H9 (cell line): ENCODE measurements around the gene CNTF. TPM values are rescaled to one million over a fixed set of nuclear protein-coding genes. Genes with fewer than 3 reads are reported as not detected.

Experiments
- DNase-seq: peaks from one replicate; pipeline ENCODE4 v3.0.0-alpha.2; 2017
- H2AFZ ChIP-seq: one replicate; pipeline ENCODE4 v1.6.1; 2013; ENCODE audit warnings: mild to moderate bottlenecking, low read length, control low read depth, moderate library complexity
- H2AK5ac ChIP-seq: 2 replicates; pipeline ENCODE4 v1.6.1; 2013; ENCODE audit warnings: low read length, control low read depth, mixed read lengths; ENCODE audit not compliant: insufficient read length
- H2BK120ac ChIP-seq: one replicate; pipeline ENCODE4 v1.6.1; 2013; ENCODE audit warnings: low read depth, mild to moderate bottlenecking, low read length, control low read depth, inconsistent platforms; ENCODE audit not compliant: poor library complexity, severe bottlenecking
- H2BK12ac ChIP-seq: 2 replicates; pipeline ENCODE4 v1.6.1; 2013; ENCODE audit warnings: low read length, control low read depth, mixed read lengths, low read depth; ENCODE audit not compliant: insufficient read length
- H2BK15ac ChIP-seq: 2 replicates; pipeline ENCODE4 v1.6.1; 2013; ENCODE audit warnings: low read depth, low read length, control low read depth
- H2BK20ac ChIP-seq: one replicate; pipeline ENCODE4 v1.6.1; 2013; ENCODE audit warnings: low read depth, mild to moderate bottlenecking, low read length, control low read depth, inconsistent platforms; ENCODE audit not compliant: poor library complexity, severe bottlenecking
- H2BK5ac ChIP-seq: 2 replicates; pipeline ENCODE4 v1.6.1; 2013; ENCODE audit warnings: low read length, control low read depth, mixed read lengths; ENCODE audit not compliant: insufficient read length
- H3K14ac ChIP-seq: 2 replicates; pipeline ENCODE4 v1.6.1; 2013; ENCODE audit warnings: low read length, control low read depth; ENCODE audit not compliant: insufficient read depth
- H3K18ac ChIP-seq: 2 replicates; pipeline ENCODE4 v1.6.1; 2013; ENCODE audit warnings: low read depth, mild to moderate bottlenecking, mixed read lengths, low read length, control low read depth; ENCODE audit not compliant: insufficient read length
- H3K23ac ChIP-seq: 2 replicates; pipeline ENCODE4 v1.6.1; 2013; ENCODE audit warnings: low read length, control low read depth, mixed read lengths, low read depth; ENCODE audit not compliant: insufficient read length
- H3K23me2 ChIP-seq: 2 replicates; pipeline ENCODE4 v1.6.1; 2013; ENCODE audit warnings: low read depth, mild to moderate bottlenecking, mixed read lengths, low read length, control low read depth; ENCODE audit not compliant: insufficient read length, poor library complexity, severe bottlenecking
- H3K27ac ChIP-seq: 2 replicates; pipeline ENCODE4 v1.5.1; 2013; ENCODE audit warnings: low read length, control low read depth, mixed read lengths, low read depth; ENCODE audit not compliant: insufficient read length
- H3K27me3 ChIP-seq: 2 replicates; pipeline ENCODE4 v1.6.1; 2013; ENCODE audit warnings: low read length, control low read depth, inconsistent platforms; ENCODE audit not compliant: insufficient read depth
- H3K4ac ChIP-seq: 2 replicates; pipeline ENCODE4 v1.6.1; 2013; ENCODE audit warnings: low read depth, mild to moderate bottlenecking, control low read depth, inconsistent platforms, low read length, moderate library complexity
- H3K4me1 ChIP-seq: 2 replicates; pipeline ENCODE4 v1.6.1; 2013; ENCODE audit warnings: low read length, control low read depth, inconsistent platforms; ENCODE audit not compliant: insufficient read depth
- H3K4me2 ChIP-seq: 2 replicates; pipeline ENCODE4 v1.6.1; 2013; ENCODE audit warnings: low read length, control low read depth, mixed read lengths; ENCODE audit not compliant: insufficient read length, insufficient read depth
- H3K56ac ChIP-seq: 2 replicates; pipeline ENCODE4 v1.6.1; 2013; ENCODE audit warnings: low read depth, mild to moderate bottlenecking, mixed read lengths, low read length, control low read depth; ENCODE audit not compliant: insufficient read length
- H3K79me1 ChIP-seq: 2 replicates; pipeline ENCODE4 v1.6.1; 2013; ENCODE audit warnings: low read depth, mild to moderate bottlenecking, moderate library complexity, low read length, control low read depth, inconsistent platforms; ENCODE audit not compliant: insufficient read depth, poor library complexity, severe bottlenecking
- H3K79me2 ChIP-seq: 2 replicates; pipeline ENCODE4 v1.6.1; 2013; ENCODE audit warnings: low read length, control low read depth, inconsistent platforms; ENCODE audit not compliant: insufficient read depth
- H3K9ac ChIP-seq: 2 replicates; pipeline ENCODE4 v1.6.1; 2013; ENCODE audit warnings: low read length, control low read depth, mixed read lengths; ENCODE audit not compliant: insufficient read length; ENCODE audit errors: extremely low read depth
- H3K9me3 ChIP-seq: one replicate; pipeline ENCODE4 v1.6.1; 2013; ENCODE audit warnings: low read depth, low read length, inconsistent platforms; ENCODE audit not compliant: control insufficient read depth
- H3T11ph ChIP-seq: one replicate; pipeline ENCODE4 v1.6.1; 2013; ENCODE audit warnings: mild to moderate bottlenecking, low read length, control low read depth, inconsistent platforms
- H4K20me1 ChIP-seq: one replicate; pipeline ENCODE4 v1.6.1; 2013; ENCODE audit not compliant: control insufficient read depth, insufficient read length, insufficient read depth
- H4K5ac ChIP-seq: 2 replicates; pipeline ENCODE4 v1.6.1; 2013; ENCODE audit warnings: low read depth, mild to moderate bottlenecking, mixed read lengths, low read length, control low read depth; ENCODE audit not compliant: insufficient read length
- H4K8ac ChIP-seq: replicated peaks from 2 replicates; pipeline ENCODE4 v1.6.1; 2013; ENCODE audit warnings: low read length, control low read depth, mixed read lengths, low read depth; ENCODE audit not compliant: insufficient read length
- H4K91ac ChIP-seq: 2 replicates; pipeline ENCODE4 v1.6.1; 2013; ENCODE audit warnings: low read depth, mild to moderate bottlenecking, moderate library complexity, mixed read lengths, low read length, control low read depth; ENCODE audit not compliant: insufficient read length
- H3K27ac Mint-ChIP-seq, 3 experiments: 2 replicates in 2 of 3; 3 replicates in 1 of 3; pipeline ENCODE4 v1.8.0; 2020 to 2021; ENCODE audit warnings: mixed read lengths in 3 of 3, mild to moderate bottlenecking in 1 of 3, moderate library complexity in 1 of 3
- H3K27me3 Mint-ChIP-seq: 2 replicates; pipeline ENCODE4 v1.8.0; 2021; ENCODE audit warnings: low read depth, mild to moderate bottlenecking, moderate library complexity, mixed read lengths
- H3K36me3 Mint-ChIP-seq, 3 experiments: 2 replicates in 2 of 3; 3 replicates in 1 of 3; pipeline ENCODE4 v1.8.0; 2020 to 2021; ENCODE audit warnings: low read depth in 3 of 3, mixed read lengths in 3 of 3; ENCODE audit not compliant: insufficient read depth in 1 of 3
- H3K4me1 Mint-ChIP-seq, 2 experiments: 2 replicates each; pipeline ENCODE4 v1.8.0; 2020; ENCODE audit warnings: mixed read lengths in 2 of 2
- H3K4me3 Mint-ChIP-seq, 2 experiments: 2 replicates in 1 of 2; 3 replicates in 1 of 2; pipeline ENCODE4 v1.8.0; 2020 to 2021; ENCODE audit warnings: mild to moderate bottlenecking in 2 of 2, mixed read lengths in 2 of 2, moderate library complexity in 1 of 2
- H3K9me3 Mint-ChIP-seq, 2 experiments: 2 replicates in 1 of 2; 3 replicates in 1 of 2; pipeline ENCODE4 v1.8.0; 2020; ENCODE audit warnings: mild to moderate bottlenecking in 2 of 2, mixed read lengths in 2 of 2, moderate library complexity in 1 of 2
- WGBS: extraction: QIAGEN DNeasy Blood & Tissue Kit; methylation state at CpG from one replicate; pipeline ENCODE4 v1.1.7; 2013; ENCODE audit warnings: missing lambda C conversion rate, low lambda C conversion rate, mixed read lengths; ENCODE audit not compliant: insufficient read length; ENCODE audit errors: extremely low coverage; 5-methylcytosine and 5-hydroxymethylcytosine counted together
- total RNA-seq: library from RNA; stranded (reverse); gene quantifications from 2 replicates; pipeline ENCODE4 v1.2.1, GENCODE V29; 2021
- TF ChIP-seq, protein P1 (sequence below): fragments of 200-600 bp; sonication (generic); conservative IDR thresholded peaks from 3 replicates; pipeline ENCODE4 v1.8.0; 2021; ENCODE audit warnings: antibody characterized with exemption, mild to moderate bottlenecking

The CNTF gene
- total RNA-seq, 1 experiment from 2014 or later, result 3.5 TPM

DNA sequence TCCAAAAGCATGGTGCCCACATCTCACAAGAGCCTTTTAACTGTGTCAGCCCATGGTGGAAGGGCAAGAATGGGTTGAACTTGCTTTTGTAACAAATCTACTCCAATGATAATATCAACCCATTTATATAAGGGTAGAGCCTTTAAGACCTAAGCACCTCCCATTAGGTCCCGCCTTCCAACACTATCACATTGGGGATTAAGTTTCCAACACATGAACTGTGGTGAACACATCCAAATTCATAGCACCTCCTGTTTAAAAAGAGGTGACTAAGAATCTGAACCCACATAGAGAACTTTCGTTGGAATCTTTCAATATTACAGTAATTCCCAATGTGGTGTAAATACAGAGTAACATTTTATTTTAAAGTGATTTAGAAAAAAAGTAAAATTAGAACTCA is 9.2 kb upstream of the CNTF start:
- no peak for DNase-seq
- no peaks in the 10 kb centered on the region for H3K23me2 ChIP-seq
- H3K4ac ChIP-seq, result no peak overlapping the region
- no peaks in the 10 kb centered on the region for H3K4me1 ChIP-seq
- no peaks in the 10 kb centered on the region for H3K79me1 ChIP-seq
- no peak overlapping the region for H4K8ac ChIP-seq
- no peak overlapping the region for H4K91ac ChIP-seq
- no peak overlapping the region for H2BK12ac ChIP-seq
- no peak overlapping the region for H3K56ac ChIP-seq
- no peak overlapping the region for H2AFZ ChIP-seq
- H2BK20ac ChIP-seq, result no peak overlapping the region
- no peak overlapping the region for H4K5ac ChIP-seq
- no peak overlapping the region for H3K9ac ChIP-seq
- Mint-ChIP-seq H3K4me3 (no peak overlapping the region), H3K27me3 (no peaks in the 10 kb centered on the region), H3K9me3 (no peaks in the 10 kb centered on the region; a peak in 1 of 5 replicates), H3K4me1 (no peaks in the 10 kb centered on the region), H3K36me3 (peaks cover 47 to 79% (median 77%) of the 10 kb centered on the region in 3 experiments; a peak in 6 of 7 replicates), H3K27ac (no peak overlapping the region)
- no peaks in the 10 kb centered on the region for H3K9me3 ChIP-seq
- no peak overlapping the region for H2BK120ac ChIP-seq
- H3K14ac ChIP-seq, result no peak overlapping the region
- H3K79me2 ChIP-seq, result peaks cover 2% of the 10 kb centered on the region; the same call in 1 of the 2 replicates
- no peak overlapping the region for H2AK5ac ChIP-seq
- H3K27ac ChIP-seq, result no peak overlapping the region
- H3K23ac ChIP-seq, result no peak overlapping the region
- no peak overlapping the region for H3K18ac ChIP-seq
- H4K20me1 ChIP-seq, result no peaks in the 10 kb centered on the region
- H3T11ph ChIP-seq, result no peak overlapping the region
- TF ChIP-seq, protein P1, sequence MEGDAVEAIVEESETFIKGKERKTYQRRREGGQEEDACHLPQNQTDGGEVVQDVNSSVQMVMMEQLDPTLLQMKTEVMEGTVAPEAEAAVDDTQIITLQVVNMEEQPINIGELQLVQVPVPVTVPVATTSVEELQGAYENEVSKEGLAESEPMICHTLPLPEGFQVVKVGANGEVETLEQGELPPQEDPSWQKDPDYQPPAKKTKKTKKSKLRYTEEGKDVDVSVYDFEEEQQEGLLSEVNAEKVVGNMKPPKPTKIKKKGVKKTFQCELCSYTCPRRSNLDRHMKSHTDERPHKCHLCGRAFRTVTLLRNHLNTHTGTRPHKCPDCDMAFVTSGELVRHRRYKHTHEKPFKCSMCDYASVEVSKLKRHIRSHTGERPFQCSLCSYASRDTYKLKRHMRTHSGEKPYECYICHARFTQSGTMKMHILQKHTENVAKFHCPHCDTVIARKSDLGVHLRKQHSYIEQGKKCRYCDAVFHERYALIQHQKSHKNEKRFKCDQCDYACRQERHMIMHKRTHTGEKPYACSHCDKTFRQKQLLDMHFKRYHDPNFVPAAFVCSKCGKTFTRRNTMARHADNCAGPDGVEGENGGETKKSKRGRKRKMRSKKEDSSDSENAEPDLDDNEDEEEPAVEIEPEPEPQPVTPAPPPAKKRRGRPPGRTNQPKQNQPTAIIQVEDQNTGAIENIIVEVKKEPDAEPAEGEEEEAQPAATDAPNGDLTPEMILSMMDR, result no peak
- no peaks in the 10 kb centered on the region; the same call in 1 of the 2 replicates for H3K27me3 ChIP-seq
- WGBS, result no CpG with 5 or more reads among the region's 2 CpGs
- no peak overlapping the region for H3K4me2 ChIP-seq
- H2BK5ac ChIP-seq, result no peak overlapping the region
- no peak overlapping the region for H2BK15ac ChIP-seq
